GM12878 (cell line): Measurements from ENCODE around the gene DIABLO. TPM values are rescaled to one million over a fixed set of nuclear protein-coding genes. Genes with fewer than 3 reads are reported as not detected.

ENCODE experiments used
- ATAC-seq: fragments of 200-7000 bp; cut with Tn5 transposase; 3 replicates; pipeline ENCODE4 v1.9.1; 2020; ENCODE audit warnings: mild to moderate bottlenecking, moderate library complexity
- BruUV-seq: library from RNA; stranded (reverse); fragments of 400-500 nt; replicated peaks from 2 replicates; lab custom pipeline; 2021; lab: Mats Ljungman, UMichigan
- CTCF ChIA-PET: fragments of 300-600 bp; sonication (Branson Sonifier 250); formaldehyde crosslinking; extraction: SDS; loops from one replicate; lab custom pipeline; 2021; ENCODE audit warnings: inconsistent platforms; lab: Yijun Ruan, JAX
- POLR2A ChIA-PET: fragments of 350-600 bp; formaldehyde crosslinking; extraction: SDS; loops from one replicate; lab custom pipeline; 2021; ENCODE audit warnings: inconsistent platforms; lab: Charles Lee
- RAD21 ChIA-PET: fragments of 300-600 bp; sonication (Branson Sonifier 250); formaldehyde crosslinking; loops from one replicate; lab custom pipeline; 2023; ENCODE audit warnings: antibody characterized with exemption; ENCODE audit not compliant: unreplicated experiment; lab: Charles Lee
- SMC1A ChIA-PET: fragments of 300-600 bp; sonication (Branson Sonifier 250); formaldehyde crosslinking; loops from one replicate; lab custom pipeline; 2023; ENCODE audit not compliant: unreplicated experiment, uncharacterized antibody; lab: Charles Lee
- DNase-seq: peaks from one replicate; pipeline ENCODE4 v3.0.0-alpha.2; 2011; ENCODE audit warnings: low read depth, low spot score
- FAIRE-seq: peaks from 3 replicates; lab custom pipeline; 2011; peaks lifted over from hg19 to GRCh38; lab: Jason Lieb, UNC
- H2AFZ ChIP-seq: 2 replicates; pipeline ENCODE4 v1.6.0; 2011; ENCODE audit warnings: low read depth, low read length, control low read depth; ENCODE audit not compliant: control insufficient read depth
- H3K27ac ChIP-seq: 2 replicates; pipeline ENCODE4 v1.5.1; 2011; ENCODE audit warnings: control low read depth; ENCODE audit not compliant: control insufficient read depth, insufficient read depth
- H3K27me3 ChIP-seq, 2 experiments: replicated peaks in 1 of 2; 2 replicates each; pipeline versions ENCODE4 v1.6.0 to v1.6.1; 2011; ENCODE audit warnings: low read length in 1 of 2; ENCODE audit not compliant: control insufficient read depth in 2 of 2, insufficient read depth in 2 of 2
- H3K36me3 ChIP-seq, 2 experiments: 2 replicates each; pipeline ENCODE4 v1.5.1; 2011; ENCODE audit warnings: low read length in 1 of 2; ENCODE audit not compliant: control insufficient read depth in 2 of 2, insufficient read depth in 2 of 2
- H3K4me1 ChIP-seq: 2 replicates; pipeline ENCODE4 v1.6.1; 2011; ENCODE audit warnings: mild to moderate bottlenecking, low read length, moderate library complexity, mixed read lengths; ENCODE audit not compliant: control insufficient read depth, insufficient read depth
- H3K4me2 ChIP-seq: 2 replicates; pipeline ENCODE4 v1.6.0; 2011; ENCODE audit warnings: control low read depth; ENCODE audit not compliant: control insufficient read depth, insufficient read depth
- H3K4me3 ChIP-seq: fragments of 200-600 bp; sonication (generic); 2 replicates; pipeline ENCODE4 v1.5.1; 2016
- H3K79me2 ChIP-seq: 2 replicates; pipeline ENCODE4 v1.6.0; 2011; ENCODE audit warnings: low read length; ENCODE audit not compliant: control insufficient read depth, insufficient read depth
- H3K9ac ChIP-seq: 2 replicates; pipeline ENCODE4 v1.8.0; 2011; ENCODE audit warnings: low read length, control low read depth, mixed read lengths; ENCODE audit not compliant: control insufficient read depth, insufficient read depth
- H3K9me3 ChIP-seq: replicated peaks from 3 replicates; pipeline ENCODE4 v1.5.1; 2011; ENCODE audit warnings: mild to moderate bottlenecking, low read length; ENCODE audit not compliant: control insufficient read depth, insufficient read depth
- H4K20me1 ChIP-seq: 2 replicates; pipeline ENCODE4 v1.6.0; 2011; ENCODE audit not compliant: control insufficient read depth, insufficient read depth
- ATF3 ChIP-seq: IDR thresholded peaks from 2 replicates; pipeline ENCODE4 v1.6.1; 2011; ENCODE audit warnings: low read depth, mild to moderate bottlenecking, low read length, moderate library complexity, borderline replicate concordance; ENCODE audit errors: extremely low read depth
- CTCF ChIP-seq, 3 experiments: IDR thresholded peaks in 2 of 3; conservative IDR thresholded peaks in 1 of 3; 2 replicates each; pipeline ENCODE4 v1.5.1; 2011; ENCODE audit warnings: low read depth in 3 of 3, low read length in 3 of 3, mild to moderate bottlenecking in 3 of 3, control low read depth in 2 of 3, moderate library complexity in 2 of 3, inconsistent platforms in 1 of 3, mixed read lengths in 1 of 3; ENCODE audit not compliant: control insufficient read depth in 2 of 3, insufficient read depth in 1 of 3; ENCODE audit errors: extremely low read depth in 1 of 3
- CUX1 ChIP-seq: IDR thresholded peaks from 2 replicates; pipeline ENCODE4 v1.6.1; 2012; ENCODE audit warnings: improper control_type of control experiment, low read depth, low read length; ENCODE audit not compliant: insufficient replicate concordance
- DPF2 ChIP-seq: fragments of 450-650 bp; IDR thresholded peaks from 2 replicates; pipeline ENCODE4 v1.6.1; 2017; ENCODE audit warnings: mild to moderate bottlenecking
- EZH2 ChIP-seq: IDR thresholded peaks from 2 replicates; pipeline ENCODE4 v1.6.1; 2012; ENCODE audit warnings: low read depth, mild to moderate bottlenecking, control low read depth, inconsistent platforms, low read length, borderline replicate concordance; ENCODE audit not compliant: control insufficient read depth
- MEF2A ChIP-seq: IDR thresholded peaks from 2 replicates; pipeline ENCODE4 v1.6.1; 2011; ENCODE audit warnings: low read depth, mild to moderate bottlenecking, low read length, moderate library complexity; ENCODE audit not compliant: insufficient read depth
- MTA3 ChIP-seq: IDR thresholded peaks from 2 replicates; pipeline ENCODE4 v1.6.1; 2012; ENCODE audit warnings: low read length, inconsistent platforms, borderline replicate concordance
- PML ChIP-seq: IDR thresholded peaks from 2 replicates; pipeline ENCODE4 v1.6.1; 2012; ENCODE audit warnings: low read length, inconsistent platforms
- RFX5 ChIP-seq: IDR thresholded peaks from 2 replicates; pipeline ENCODE4 v1.6.1; 2011; ENCODE audit warnings: low read depth, low read length, improper control_type of control experiment
- SKIL ChIP-seq: fragments of 450-650 bp; IDR thresholded peaks from 2 replicates; pipeline ENCODE4 v1.6.1; 2017; ENCODE audit warnings: mild to moderate bottlenecking, low read depth, inconsistent platforms; ENCODE audit not compliant: poor library complexity, severe bottlenecking
- TCF7 ChIP-seq: IDR thresholded peaks from 2 replicates; pipeline ENCODE4 v1.6.1; 2014; ENCODE audit warnings: antibody characterized with exemption, borderline replicate concordance
- ZZZ3 ChIP-seq: IDR thresholded peaks from 2 replicates; pipeline ENCODE4 v1.6.1; 2011; ENCODE audit warnings: low read depth; ENCODE audit not compliant: control insufficient read depth, insufficient read length
- WGBS: methylation state at CpG from one replicate; pipeline ENCODE4 v1.1.6; 2016; ENCODE audit warnings: low lambda C conversion rate; ENCODE audit not compliant: insufficient replicate concordance, insufficient coverage; ENCODE audit errors: missing lambda C conversion rate; 5-methylcytosine and 5-hydroxymethylcytosine counted together
- in situ Hi-C: fragments of 300-500 bp; cut with MboI; formaldehyde crosslinking; loops from 9 replicates; pipeline ENCODE4 v1.14.3; 2018; ENCODE audit warnings: mixed read lengths
- intact Hi-C: fragments of 100-400 bp; cut with micrococcal nuclease; formaldehyde crosslinking; loops from one replicate; pipeline ENCODE4 v1.14.2; 2022; ENCODE audit not compliant: unreplicated experiment
- polyA plus RNA-seq, 11 experiments: library from polyadenylated mRNA; depleted of rRNA in 4 of 11; unstranded in 6 of 11; stranded (reverse) in 5 of 11; fragments of >200 nt; fragmentation: Nextera tagmentation in 4 of 11; fragmentation: Illumina TruSeq in 1 of 11; extraction: Ambion mirVana in 4 of 11; extraction: Trizol in 1 of 11; gene quantifications; 1 replicate in 1 of 11; 2 replicates in 10 of 11; pipeline versions ENCODE4 v1.2.1 to v1.2.3, GENCODE V29; 2011 to 2016; ENCODE audit warnings: inconsistent platforms in 2 of 11, missing spikeins in 2 of 11, low read depth in 1 of 11
- total RNA-seq, 4 experiments: library from RNA; depleted of rRNA in 3 of 4; stranded (reverse); fragments of >200 nt in 3 of 4; fragmentation: Illumina TruSeq in 1 of 4; extraction: Trizol in 1 of 4; gene quantifications; 2 replicates each; pipeline versions ENCODE4 v1.2.1 to v1.2.3, GENCODE V29; 2013 to 2021

DIABLO gene
- total and polyA plus RNA-seq, 10 of the 15 experiments (the other 5 are each of a cell fraction or from before 2014, with no cell fraction given) = 18.3 to 69.9 (median 46.2) TPM

- no peak for ATAC-seq
- Histone ChIP-seq H3K4me1 (peaks cover 7% of the 10 kb centered on the region), H3K79me2 (no peaks in the 10 kb centered on the region), H3K27me3 (no peaks in the 10 kb centered on the region; a peak in 1 of 4 replicates), H3K36me3 (no peaks in the 10 kb centered on the region), H3K4me3 (no peak overlapping the region), H3K27ac (no peak overlapping the region), H3K4me2 (no peak overlapping the region), H3K9me3 (no peaks in the 10 kb centered on the region), H3K9ac (no peak overlapping the region), H4K20me1 (no peaks in the 10 kb centered on the region), H2AFZ (no peak overlapping the region)
- ChIA-PET RAD21 (no interaction called here), SMC1A (no interaction called here), CTCF (no interaction called here), POLR2A (no interaction called here)
- in situ Hi-C loops (no loop called here), intact Hi-C loops (no loop called here)
- FAIRE-seq = no peak
- no peak for DNase-seq
- BruUV-seq = no TSS peak
- WGBS = 54% methylated on average over 10 of the region's 10 CpGs
- TF ChIP-seq ZZZ3 (no peak), EZH2 (no peak), ATF3 (no peak), PML (no peak), SKIL (no peak), MEF2A (no peak), MTA3 (no peak), TCF7 (no peak), CTCF (IDR thresholded peaks at IDR 0.05 in 2 of 3, conservative IDR thresholded peaks at IDR 0.05 in 1 of 3; ENCODE audit: control insufficient read depth in 2 of 3, extremely low read depth in 1 of 3, insufficient read depth in 1 of 3, low read depth in 3 of 3, low read length in 3 of 3) (no peak), DPF2 (no peak), CUX1 (no peak), RFX5 (no peak)
Measured at GRCh38 chr12:122185494-122186082, 40.3 kb downstream of the DIABLO start.
